PC-3 (cell line): ENCODE measurements around the gene OR2Y1. TPM values are rescaled to one million over a fixed set of nuclear protein-coding genes. Genes with fewer than 3 reads are reported as not detected.
"Not testable (repeated sequence)": the region's sequence is repeated elsewhere in the genome, so short reads cannot be mapped to it uniquely, and the experiment has no call there.

Experiments
- ATAC-seq: fragments of 200-7000 bp; cut with Tn5 transposase; 2 replicates; pipeline ENCODE4 v1.9.1; 2020; ENCODE audit warnings: mild to moderate bottlenecking, moderate library complexity
- Bru-seq: library from RNA; stranded (reverse); fragments of 400-500 nt; gene quantifications from one replicate; lab custom pipeline; 2021; lab: Mats Ljungman, UMichigan
- BruChase-seq, 2 experiments: library from RNA; stranded (reverse); fragments of 400-500 nt; gene quantifications; one replicate each; lab custom pipeline; 2021; lab: Mats Ljungman, UMichigan
- BruUV-seq: library from RNA; stranded (reverse); fragments of 400-500 nt; replicated peaks from 2 replicates; lab custom pipeline; 2021; lab: Mats Ljungman, UMichigan
- CTCF ChIA-PET: fragments of 300-600 bp; sonication (Branson Sonifier 250); formaldehyde crosslinking; loops from one replicate; lab custom pipeline; 2022; ENCODE audit warnings: antibody characterized with exemption; lab: Charles Lee
- POLR2A ChIA-PET: fragments of 300-600 bp; sonication (Branson Sonifier 250); formaldehyde crosslinking; loops from one replicate; lab custom pipeline; 2022; ENCODE audit warnings: antibody characterized with exemption; ENCODE audit not compliant: unreplicated experiment; lab: Charles Lee
- DNase-seq: peaks from one replicate; pipeline ENCODE4 v3.0.0-alpha.2; 2015
- H2AFZ ChIP-seq: fragments of 300-600 bp; sonication (generic); 2 replicates; pipeline ENCODE4 v1.6.0; 2016; ENCODE audit warnings: antibody characterized with exemption, low read length
- H3F3A ChIP-seq: fragments of 300-600 bp; sonication (generic); one replicate; pipeline ENCODE4 v1.6.0; 2017; ENCODE audit warnings: antibody characterized with exemption, low read length, control low read depth, mild to moderate bottlenecking; ENCODE audit not compliant: unreplicated experiment
- H3K27ac ChIP-seq: fragments of 300-600 bp; sonication (generic); 2 replicates; pipeline ENCODE4 v1.5.1; 2016; ENCODE audit warnings: mild to moderate bottlenecking, low read length
- H3K27me3 ChIP-seq: fragments of 300-600 bp; sonication (generic); 2 replicates; pipeline ENCODE4 v1.6.1; 2016; ENCODE audit warnings: low read length, mixed read lengths
- H3K36me3 ChIP-seq: fragments of 300-600 bp; sonication (generic); 2 replicates; pipeline ENCODE4 v1.6.1; 2016; ENCODE audit warnings: low read depth, mixed run types, low read length, mixed read lengths
- H3K4me1 ChIP-seq: fragments of 300-600 bp; sonication (generic); 2 replicates; pipeline ENCODE4 v1.5.1; 2016; ENCODE audit warnings: low read length; ENCODE audit not compliant: insufficient read depth
- H3K4me2 ChIP-seq: fragments of 300-600 bp; sonication (generic); 2 replicates; pipeline ENCODE4 v1.6.0; 2016; ENCODE audit warnings: low read length
- H3K4me3 ChIP-seq: fragments of 300-600 bp; sonication (generic); 2 replicates; pipeline ENCODE4 v1.5.1; 2016; ENCODE audit warnings: mild to moderate bottlenecking, low read length, mixed read lengths
- H3K79me2 ChIP-seq: fragments of 300-600 bp; sonication (generic); 2 replicates; pipeline ENCODE4 v1.6.1; 2017; ENCODE audit warnings: low read length, mixed read lengths
- H3K9ac ChIP-seq: fragments of 300-600 bp; sonication (generic); 2 replicates; pipeline ENCODE4 v1.6.0; 2016; ENCODE audit warnings: mild to moderate bottlenecking, low read length
- H3K9me2 ChIP-seq: fragments of 300-600 bp; sonication (generic); replicated peaks from 2 replicates; pipeline ENCODE4 v1.6.1; 2016; ENCODE audit warnings: mixed run types, low read length, mixed read lengths
- H3K9me3 ChIP-seq: fragments of 300-600 bp; sonication (generic); 2 replicates; pipeline ENCODE4 v1.6.1; 2016; ENCODE audit warnings: low read length, mixed read lengths
- H4K20me1 ChIP-seq: fragments of 300-600 bp; sonication (generic); 2 replicates; pipeline ENCODE4 v1.6.1; 2016; ENCODE audit warnings: low read length, mixed read lengths
- CTCF ChIP-seq: fragments of 300-600 bp; sonication (generic); conservative IDR thresholded peaks from 2 replicates; pipeline ENCODE4 v1.5.1; 2017; ENCODE audit warnings: antibody characterized with exemption, low read depth, mild to moderate bottlenecking, low read length
- EZH2 ChIP-seq: fragments of 300-600 bp; sonication (generic); IDR thresholded peaks from one replicate; pipeline ENCODE4 v1.6.1; 2017; ENCODE audit warnings: antibody characterized with exemption, mild to moderate bottlenecking, low read length; ENCODE audit not compliant: unreplicated experiment
- EZH2phosphoT487 ChIP-seq: fragments of 300-600 bp; sonication (generic); IDR thresholded peaks from 2 replicates; pipeline ENCODE4 v1.6.1; 2018; ENCODE audit warnings: mild to moderate bottlenecking, antibody characterized with exemption, low read length, borderline replicate concordance
- intact Hi-C: fragments of 100-400 bp; cut with micrococcal nuclease; formaldehyde crosslinking; loops from 2 replicates; pipeline ENCODE4 v1.9.0; 2023
- long read RNA-seq: library from polyadenylated mRNA; unstranded; transcript quantifications from one replicate; pipeline ENCODE4 v2.0.0, GENCODE V29; 2021; ENCODE audit not compliant: unreplicated experiment
- total RNA-seq: library from RNA; depleted of rRNA; stranded (reverse); fragments of >200 nt; gene quantifications from 2 replicates; pipeline ENCODE4 v1.2.3, GENCODE V29; 2014; rRNA removed

Gene OR2Y1
- total RNA-seq = not detected in 2 replicates
- Bru-seq, nascent RNA = not detected
- BruChase-seq, experiment 1, labeled RNA remaining after a 6-hour chase = not detected
- BruChase-seq, experiment 2, labeled RNA remaining after a 2-hour chase = not detected
- long read RNA-seq = 0 reads

- no peak for TF ChIP-seq CTCF
- TF ChIP-seq EZH2phosphoT487 = no peak
- TF ChIP-seq EZH2 = no peak
- H3K27me3 ChIP-seq = peaks cover 91% of the 10 kb centered on the region
- H3K4me1 ChIP-seq = no peaks in the 10 kb centered on the region
- POLR2A ChIA-PET = no interaction called here
- no peak within 1 kb of the TSS for H3K27ac ChIP-seq
- H3K36me3 ChIP-seq = no peaks in the 10 kb centered on the region
- H3K9ac ChIP-seq = no peak within 1 kb of the TSS
- no peaks in the 10 kb centered on the region for H3K9me2 ChIP-seq
- no TSS peak for BruUV-seq
- no peak for ATAC-seq
- H3F3A ChIP-seq = no peaks in the 10 kb centered on the region
- no peaks in the 10 kb centered on the region for H3K79me2 ChIP-seq
- CTCF ChIA-PET = no interaction called here
- no peak for DNase-seq
- H3K9me3 ChIP-seq = no peaks in the 10 kb centered on the region
- intact Hi-C loops = no loop called here
- no peak within 1 kb of the TSS for H3K4me2 ChIP-seq
- no peak within 1 kb of the TSS for H3K4me3 ChIP-seq
- H2AFZ ChIP-seq = no peak within 1 kb of the TSS
- no peaks in the 10 kb centered on the region for H4K20me1 ChIP-seq
Measured at GRCh38 chr5:180739958-180740357, at the start of gene OR2Y1. Gene OR2Y1 (minus strand): TSS chr5:180740058. CDS start chr5:180740058, 0 bp downstream.

DNA sequence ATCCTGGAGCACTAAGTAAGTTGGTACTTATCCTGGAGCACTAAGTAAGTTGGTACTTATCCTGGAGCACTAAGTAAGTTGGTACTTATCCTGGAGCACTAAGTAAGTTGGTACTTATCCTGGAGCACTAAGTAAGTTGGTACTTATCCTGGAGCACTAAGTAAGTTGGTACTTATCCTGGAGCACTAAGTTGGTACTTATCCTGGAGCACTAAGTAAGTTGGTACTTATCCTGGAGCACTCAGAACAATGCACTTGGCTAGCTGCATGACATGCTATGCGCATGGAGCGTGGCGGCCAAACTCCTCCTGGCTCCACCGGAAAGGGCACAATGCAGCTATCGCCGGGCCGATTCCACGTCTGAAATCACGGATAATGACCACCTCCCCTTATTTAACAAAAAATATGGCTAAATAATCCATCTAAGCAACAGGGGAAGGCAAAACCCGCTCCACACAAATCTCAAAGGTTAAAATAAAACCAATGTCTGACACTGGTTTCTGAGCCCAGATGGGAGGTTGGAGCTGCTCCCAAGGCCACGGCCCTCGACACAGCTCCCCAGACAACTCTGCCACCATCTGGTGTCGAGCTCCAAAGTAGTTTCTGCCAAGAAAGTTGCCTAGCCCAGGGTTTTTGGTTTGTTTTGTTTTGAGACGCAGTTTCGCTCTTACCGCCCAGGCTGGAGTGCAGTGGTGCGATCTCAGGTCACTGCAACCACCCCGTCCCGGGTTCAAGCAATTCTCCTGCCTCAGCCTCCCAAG is 49.0 kb upstream of the OR2Y1 start:
- H4K20me1 ChIP-seq, H3K4me2 ChIP-seq, H3K27ac ChIP-seq, POLR2A ChIA-PET, H3K9me2 ChIP-seq, intact Hi-C loops, ATAC-seq, H2AFZ ChIP-seq, CTCF ChIA-PET, H3K9me3 ChIP-seq, H3K9ac ChIP-seq, DNase-seq, H3F3A ChIP-seq, H3K4me3 ChIP-seq, H3K27me3 ChIP-seq, BruUV-seq: not testable (repeated sequence)
- H3K4me1 ChIP-seq = peaks cover 20% of the 10 kb centered on the region
- H3K79me2 ChIP-seq = peaks cover 36% of the 10 kb centered on the region
- peaks cover 24% of the 10 kb centered on the region for H3K36me3 ChIP-seq

GRCh38 chr5:180787711-180788431 is 48.0 kb upstream of the OR2Y1 start:
- DNase-seq (no peak), ATAC-seq (no peak)
- Histone ChIP-seq H3K27ac (no peak overlapping the region), H3K36me3 (peaks cover 19% of the 10 kb centered on the region), H3K4me2 (no peak overlapping the region), H3K9ac (no peak overlapping the region), H2AFZ (no peak overlapping the region), H3K9me3 (no peaks in the 10 kb centered on the region), H3F3A (peaks cover 5% of the 10 kb centered on the region), H4K20me1 (no peaks in the 10 kb centered on the region), H3K27me3 (no peaks in the 10 kb centered on the region), H3K4me3 (no peak overlapping the region), H3K4me1 (peaks cover 20% of the 10 kb centered on the region), H3K79me2 (peaks cover 26% of the 10 kb centered on the region), H3K9me2 (no peaks in the 10 kb centered on the region)
- intact Hi-C loops = no loop called here
- BruUV-seq = no TSS peak
- no peak for TF ChIP-seq EZH2
- TF ChIP-seq CTCF = no peak
- no peak for TF ChIP-seq EZH2phosphoT487
- CTCF ChIA-PET = no interaction called here
- POLR2A ChIA-PET = no interaction called here
